HUDEP-2 (cell line): ENCODE measurements around the gene P2RY4.
A peak's percentile ranks its signal among the peaks of the same experiment; 100 is the strongest.
"Not testable (repeated sequence)": the region's sequence is repeated elsewhere in the genome, so short reads cannot be mapped to it uniquely, and the experiment has no call there.

ENCODE experiments used
- DNase-seq, 76 experiments: peaks; one replicate each; lab custom pipeline; 2025; ENCODE audit not compliant: unreplicated experiment in 76 of 76; lab: John Stamatoyannopoulos, UW

P2RY4 gene

DNA sequence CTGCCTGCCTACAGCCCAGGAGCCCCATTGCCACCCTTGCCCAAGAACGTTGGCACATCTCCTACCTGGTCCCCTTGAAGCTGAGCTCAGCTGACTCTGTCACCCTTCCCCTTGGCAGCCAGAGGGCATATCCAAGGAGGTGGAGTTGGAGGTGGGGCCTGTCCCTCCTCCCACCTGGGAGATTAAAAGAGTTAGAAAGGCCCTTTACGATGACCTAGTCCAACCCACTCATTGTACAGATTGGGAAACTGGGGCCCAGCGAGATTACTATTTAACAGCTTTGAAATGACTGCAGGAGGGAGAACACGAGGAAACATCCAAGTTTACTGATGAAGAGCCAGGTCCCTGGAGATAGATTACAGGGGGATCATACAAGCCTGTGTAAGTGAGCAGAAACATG is at the start of gene P2RY4:
Gene P2RY4 (minus strand): TSS at position 101 of the 400 bp plus-strand sequence. CDS start 580 bp downstream, outside the sequence.
- no peak for DNase-seq

GRCh38 chrX:70301716-70302115 is 41.7 kb upstream of the P2RY4 start:
- no peak for DNase-seq

GRCh38 chrX:70293621-70294020 is 33.6 kb upstream of the P2RY4 start:
- DNase-seq: no peak

DNA sequence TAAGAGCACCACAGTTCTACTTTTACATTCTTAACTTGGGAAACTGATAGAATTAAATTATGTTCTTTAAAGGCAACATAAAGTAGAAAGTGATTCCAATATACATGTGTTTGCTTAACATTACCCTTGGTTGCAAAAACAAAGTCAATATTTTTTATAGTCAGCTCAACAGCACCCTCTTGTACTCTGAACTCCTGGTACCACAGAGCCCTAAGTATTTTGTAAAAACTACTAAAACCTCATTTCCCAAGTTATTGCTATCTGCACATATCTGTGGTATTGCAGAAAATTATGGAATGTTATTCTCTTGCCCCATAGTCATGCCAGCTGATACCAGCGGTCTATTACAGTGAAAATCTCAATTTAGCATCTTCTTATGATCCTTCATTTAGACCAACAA is 32.8 kb upstream of the P2RY4 start:
- no peak for DNase-seq

- peak in 75 of 76 experiments; percentile 2 to 85 (median 68) for DNase-seq
These were observed 30.1 kb upstream of the P2RY4 start, which contains the start of the genes KIF4A and PDZD11 for GRCh38 chrX:70289793-70290770. Gene KIF4A, plus strand, starts transcription at chrX:70290104. Its CDS starts 355 bp downstream, at chrX:70290459. Gene PDZD11, minus strand, starts transcription at chrX:70289927. Its CDS starts 586 bp downstream, at chrX:70289341.

- DNase-seq: no peak
These were observed 29.3 kb upstream of the P2RY4 start for GRCh38 chrX:70289168-70289792.

DNA sequence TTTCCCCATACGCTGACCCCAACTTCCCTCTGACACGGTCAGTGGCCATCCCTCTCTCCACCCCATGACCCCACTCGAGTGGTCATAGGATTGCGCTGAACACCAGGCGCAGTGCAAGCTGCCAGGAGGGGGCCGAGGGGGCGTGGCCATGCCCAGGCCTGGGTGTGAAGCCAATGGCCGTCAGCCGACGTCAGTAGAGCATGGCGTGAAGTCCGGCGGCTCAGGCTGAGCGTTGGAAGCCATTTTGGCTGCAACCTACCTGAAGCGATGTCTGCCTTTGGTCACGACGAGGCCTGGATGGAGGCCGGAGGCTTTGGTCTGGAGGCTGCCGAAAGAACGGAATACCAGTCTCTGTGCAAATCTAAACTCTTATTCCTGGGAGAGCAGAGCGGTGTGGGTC is 21.9 kb upstream of the P2RY4 start, which contains the start of gene RAB41:
Gene RAB41 (plus strand): TSS at position 222 of the 400 bp plus-strand sequence. CDS start 46 bp downstream, at position 268.
- DNase-seq: no peak

DNA sequence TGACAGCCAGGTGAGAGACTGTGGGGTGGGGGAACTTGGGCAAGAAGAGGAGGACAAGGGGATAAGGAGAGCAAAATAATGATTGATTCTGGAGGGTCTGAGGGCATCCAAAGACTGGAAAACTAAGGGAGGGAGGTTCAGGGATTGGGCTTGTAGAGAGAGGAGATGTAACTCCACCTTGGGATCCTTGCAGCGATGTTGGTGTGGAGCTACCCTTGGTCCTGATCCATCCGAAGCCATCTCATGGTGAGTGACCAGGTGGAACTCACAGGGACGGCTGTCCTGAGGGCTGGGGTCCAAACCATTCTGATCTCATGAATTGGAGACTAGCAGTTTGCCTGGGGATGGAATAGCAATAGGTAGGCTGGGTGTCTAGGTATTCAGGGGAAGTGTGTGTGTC is 20.6 kb upstream of the P2RY4 start:
- no peak for DNase-seq

- DNase-seq: no peak
These were observed 19.1 kb upstream of the P2RY4 start for GRCh38 chrX:70279081-70279480.

- DNase-seq: not testable (repeated sequence)
These were observed 14.0 kb upstream of the P2RY4 start for GRCh38 chrX:70274029-70274428.

DNA sequence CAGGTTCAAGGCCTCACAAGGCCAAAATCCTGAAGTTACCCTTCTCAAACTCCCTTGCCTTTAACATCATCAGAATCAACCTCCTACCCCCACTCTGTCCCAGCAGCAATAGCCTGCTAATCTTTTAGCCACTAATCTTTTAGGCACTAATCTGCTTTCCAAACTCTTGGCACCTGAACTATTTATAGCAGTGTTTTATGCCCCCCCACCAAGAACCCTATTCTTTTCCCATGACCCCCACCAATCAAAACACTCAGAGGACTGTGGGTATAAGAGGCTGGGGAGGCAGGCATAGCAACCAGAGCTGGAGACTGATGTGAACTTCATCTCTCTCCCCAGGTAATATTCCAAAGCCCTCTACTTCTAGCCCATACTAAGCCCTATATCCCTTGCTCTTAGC is 8.0 kb upstream of the P2RY4 start, which contains the start of gene ARR3:
Gene ARR3 (plus strand): TSS at position 301 of the 400 bp plus-strand sequence. CDS start 1,052 bp downstream, outside the sequence.
- DNase-seq: no peak

DNA sequence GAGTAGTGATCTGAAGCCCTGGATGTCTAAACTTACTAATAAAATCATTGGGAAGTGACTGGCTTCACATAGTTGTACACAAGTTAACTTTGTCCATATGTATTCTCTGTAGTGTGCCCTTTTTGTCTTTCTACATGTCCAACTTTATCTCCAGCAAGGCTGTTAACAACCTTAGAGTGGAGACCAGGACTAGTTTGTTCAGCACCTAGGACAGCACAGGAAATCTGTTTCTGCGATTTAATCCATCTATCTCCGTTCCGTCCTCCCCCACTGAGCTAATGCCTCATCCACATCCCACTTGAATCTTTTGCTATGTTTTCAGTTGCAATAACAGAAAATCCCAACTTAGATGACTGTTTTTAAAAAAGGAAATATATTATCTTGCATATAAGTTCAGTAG is 4.8 kb upstream of the P2RY4 start:
- no peak for DNase-seq

- peak in 46 of 76 experiments; percentile 0 to 48 (median 10) for DNase-seq
These were observed 3.1 kb upstream of the P2RY4 start for GRCh38 chrX:70262952-70263567.

DNA sequence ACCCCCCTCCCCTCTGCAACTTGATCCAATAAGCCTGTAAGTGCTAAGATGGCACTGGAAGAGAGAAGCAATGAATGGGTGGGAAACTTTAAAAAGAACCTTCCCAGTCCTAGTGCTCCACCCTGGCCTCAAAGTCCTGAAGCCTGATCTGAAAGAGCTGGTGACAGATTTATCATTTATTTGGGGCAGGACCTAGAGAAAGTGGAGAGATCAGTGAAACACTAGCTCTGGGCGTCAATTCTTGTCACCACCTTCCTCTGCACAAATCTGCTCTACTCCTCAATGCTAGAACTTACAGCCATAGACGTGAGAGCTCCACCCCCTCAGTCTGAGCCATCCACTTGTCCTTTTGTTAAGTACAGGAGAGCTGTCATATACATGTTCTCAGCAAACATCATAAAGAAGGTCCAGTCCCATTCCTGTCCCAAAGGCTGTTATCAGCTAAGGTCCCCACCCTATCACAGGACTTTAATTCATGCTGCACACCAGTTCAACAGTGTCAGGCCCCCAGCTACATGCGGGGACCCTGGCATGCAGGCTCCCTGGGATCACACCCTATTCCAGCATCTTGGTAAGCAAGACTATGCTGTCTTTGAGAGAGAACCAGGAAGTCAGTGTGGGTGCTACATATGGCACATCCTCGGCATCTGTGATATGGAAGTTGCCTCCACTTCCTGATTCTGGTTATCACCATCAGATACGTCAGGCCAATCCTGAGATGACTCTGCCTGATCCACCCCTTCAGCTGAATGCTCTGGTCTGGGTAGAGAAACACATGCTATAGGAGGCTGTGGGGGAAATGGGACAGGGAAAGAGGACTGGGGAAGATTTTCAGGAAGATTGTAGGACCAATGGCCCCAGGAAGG is 2.3 kb downstream of the P2RY4 start:
- no peak for DNase-seq

DNA sequence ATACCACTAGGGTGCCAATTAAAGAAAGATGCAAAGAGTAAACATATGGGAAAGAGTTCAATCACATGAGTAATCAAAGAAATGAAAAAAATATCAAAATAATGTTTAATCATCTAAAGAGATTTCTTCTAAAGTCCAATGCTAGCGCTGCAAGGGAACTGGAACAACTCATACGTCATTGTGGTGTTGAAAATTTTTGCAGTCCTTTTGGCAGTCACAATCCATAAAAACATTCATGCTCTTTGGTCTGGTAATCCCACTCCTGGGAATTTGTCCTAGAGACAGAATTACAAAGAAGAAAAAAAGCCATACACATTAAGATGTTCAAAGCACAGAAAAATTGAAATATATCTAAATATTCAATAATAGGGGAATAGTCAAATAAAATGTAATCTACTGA is 4.6 kb downstream of the P2RY4 start:
- DNase-seq: no peak

DNA sequence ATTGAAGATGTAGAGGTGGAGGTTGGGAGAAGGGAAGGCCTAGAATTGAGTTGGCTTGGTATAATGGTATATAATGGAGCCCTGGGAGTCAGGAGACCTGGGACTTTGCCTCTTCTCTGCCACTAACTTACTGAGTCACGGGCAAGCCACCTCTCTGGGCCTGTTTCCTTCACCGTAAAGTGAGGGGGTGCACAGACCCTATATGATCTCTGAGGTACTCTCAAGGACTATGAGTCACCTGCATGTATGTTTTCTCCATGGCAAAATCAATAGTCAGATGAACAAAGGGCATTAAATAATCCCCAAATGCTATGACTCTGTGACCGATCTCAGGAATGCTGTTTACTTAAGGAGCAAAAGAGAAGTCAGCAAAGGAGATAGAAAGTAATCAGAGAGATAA is 5.1 kb downstream of the P2RY4 start:
- no peak for DNase-seq

GRCh38 chrX:70254063-70254400 is 6.0 kb downstream of the P2RY4 start:
- DNase-seq: no peak

- DNase-seq: no peak
These were observed 6.5 kb downstream of the P2RY4 start for GRCh38 chrX:70253377-70254062.

DNA sequence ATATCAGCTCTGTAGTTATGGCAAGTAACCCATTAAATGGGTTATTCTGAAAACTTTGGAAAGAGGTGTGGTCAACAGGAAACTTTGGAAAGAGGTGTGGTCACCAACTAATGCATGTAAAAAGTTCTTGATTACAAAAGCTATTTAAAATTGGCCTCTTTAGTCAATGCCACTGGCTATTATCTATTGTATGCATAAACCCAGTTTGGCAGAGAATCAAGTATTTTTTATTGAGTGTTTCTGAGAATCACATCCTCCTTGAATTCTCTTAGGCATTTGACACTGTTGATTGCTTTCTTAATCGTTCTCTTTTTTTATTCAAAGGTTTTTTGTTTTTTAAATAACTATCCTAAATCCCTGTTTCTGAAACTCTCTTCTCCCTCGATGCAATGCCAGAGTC is 7.5 kb downstream of the P2RY4 start:
- DNase-seq: peak in 3 of 76 experiments; percentile 0 to 22 (median 2)
